ENCODE results near the gene TPCN1. TPM values are rescaled to one million over a fixed set of nuclear protein-coding genes. Genes with fewer than 3 reads are reported as not detected.
A peak's percentile ranks its signal among the peaks of the same experiment; 100 is the strongest.

Gene TPCN1
- total RNA-seq, 3 donors from 2014 or later = 17.5 to 23.7 (median 20.8) TPM

- peaks cover 21% of the 10 kb centered on the region for H3K36me3 Mint-ChIP-seq (ENCODE audit: insufficient read depth)
- ATAC-seq = no peak
- no peak for DNase-seq
- peaks cover 36% of the 10 kb centered on the region for H3K4me1 Mint-ChIP-seq (ENCODE audit: low read depth)
- peak overlapping the region; percentile 95 for H3K4me3 Mint-ChIP-seq
- no peaks in the 10 kb centered on the region for H3K9me3 Mint-ChIP-seq
- H3K27me3 Mint-ChIP-seq (ENCODE audit: low read depth) = no peaks in the 10 kb centered on the region
Measured at GRCh38 chr12:113186666-113187325, 34.5 kb upstream of the TPCN1 start.

- Mint-ChIP-seq H3K4me3 (no peak overlapping the region), H3K36me3 (ENCODE audit: insufficient read depth) (peaks cover 25% of the 10 kb centered on the region), H3K9me3 (no peaks in the 10 kb centered on the region), H3K27me3 (ENCODE audit: low read depth) (no peaks in the 10 kb centered on the region), H3K4me1 (ENCODE audit: low read depth) (peaks cover 20% of the 10 kb centered on the region)
- no peak for DNase-seq
- no peak for ATAC-seq
Measured at GRCh38 chr12:113189361-113189760, 31.9 kb upstream of the TPCN1 start.

GRCh38 chr12:113190761-113191160 lies 30.5 kb upstream of the TPCN1 start:
- DNase-seq (no peak), ATAC-seq (no peak)
- H3K4me3 Mint-ChIP-seq = no peak overlapping the region
- H3K27me3 Mint-ChIP-seq (ENCODE audit: low read depth) = no peaks in the 10 kb centered on the region
- peaks cover 17% of the 10 kb centered on the region for H3K4me1 Mint-ChIP-seq (ENCODE audit: low read depth)
- H3K9me3 Mint-ChIP-seq = no peaks in the 10 kb centered on the region
- peaks cover 25% of the 10 kb centered on the region for H3K36me3 Mint-ChIP-seq (ENCODE audit: insufficient read depth)

- peaks cover 25% of the 10 kb centered on the region for H3K36me3 Mint-ChIP-seq (ENCODE audit: insufficient read depth)
- peaks cover 15% of the 10 kb centered on the region for H3K4me1 Mint-ChIP-seq (ENCODE audit: low read depth)
- no peak overlapping the region for H3K4me3 Mint-ChIP-seq
- no peaks in the 10 kb centered on the region for H3K27me3 Mint-ChIP-seq (ENCODE audit: low read depth)
- ATAC-seq (no peak), DNase-seq (no peak)
- no peaks in the 10 kb centered on the region for H3K9me3 Mint-ChIP-seq
Measured at GRCh38 chr12:113191227-113191626, 30.0 kb upstream of the TPCN1 start.

- Mint-ChIP-seq H3K27me3 (ENCODE audit: low read depth) (no peaks in the 10 kb centered on the region), H3K9me3 (no peaks in the 10 kb centered on the region), H3K4me1 (ENCODE audit: low read depth) (no peaks in the 10 kb centered on the region), H3K36me3 (ENCODE audit: insufficient read depth) (peaks cover 14% of the 10 kb centered on the region), H3K4me3 (no peak overlapping the region)
- DNase-seq (no peak), ATAC-seq (no peak)
Measured at GRCh38 chr12:113194971-113195391, 26.3 kb upstream of the TPCN1 start.

- Mint-ChIP-seq H3K4me1 (ENCODE audit: low read depth) (no peaks in the 10 kb centered on the region), H3K9me3 (no peaks in the 10 kb centered on the region), H3K4me3 (no peak overlapping the region), H3K36me3 (ENCODE audit: insufficient read depth) (peaks cover 12% of the 10 kb centered on the region), H3K27me3 (ENCODE audit: low read depth) (no peaks in the 10 kb centered on the region)
- ATAC-seq = no peak
- no peak for DNase-seq
Measured at GRCh38 chr12:113195598-113195997, 25.7 kb upstream of the TPCN1 start.

- ATAC-seq = no peak
Measured at GRCh38 chr12:113196582-113196981, 24.7 kb upstream of the TPCN1 start.

GRCh38 chr12:113196990-113197389 lies 24.3 kb upstream of the TPCN1 start:
- H3K4me1 Mint-ChIP-seq (ENCODE audit: low read depth) = no peaks in the 10 kb centered on the region
- H3K9me3 Mint-ChIP-seq = no peaks in the 10 kb centered on the region
- ATAC-seq (peak; percentile 91 to 95), DNase-seq (peak; percentile 43)
- H3K27me3 Mint-ChIP-seq (ENCODE audit: low read depth) = no peaks in the 10 kb centered on the region
- no peak overlapping the region for H3K4me3 Mint-ChIP-seq
- peaks cover 6% of the 10 kb centered on the region for H3K36me3 Mint-ChIP-seq (ENCODE audit: insufficient read depth)

More at GRCh38 chr12:113196582-113196981, 24.7 kb upstream of the TPCN1 start:
- Mint-ChIP-seq H3K4me3 (no peak overlapping the region), H3K4me1 (ENCODE audit: low read depth) (no peaks in the 10 kb centered on the region), H3K27me3 (ENCODE audit: low read depth) (no peaks in the 10 kb centered on the region), H3K36me3 (ENCODE audit: insufficient read depth) (peaks cover 10% of the 10 kb centered on the region), H3K9me3 (no peaks in the 10 kb centered on the region)
- no peak for DNase-seq

- DNase-seq (no peak), ATAC-seq (no peak)
- peaks cover under 1% of the 10 kb centered on the region for H3K36me3 Mint-ChIP-seq (ENCODE audit: insufficient read depth)
- no peaks in the 10 kb centered on the region for H3K4me1 Mint-ChIP-seq (ENCODE audit: low read depth)
- H3K4me3 Mint-ChIP-seq = no peak overlapping the region
- no peaks in the 10 kb centered on the region for H3K9me3 Mint-ChIP-seq
- H3K27me3 Mint-ChIP-seq (ENCODE audit: low read depth) = no peaks in the 10 kb centered on the region
Measured at GRCh38 chr12:113197518-113198077, 23.7 kb upstream of the TPCN1 start.

- Mint-ChIP-seq H3K27me3 (ENCODE audit: low read depth) (no peaks in the 10 kb centered on the region), H3K36me3 (ENCODE audit: insufficient read depth) (no peaks in the 10 kb centered on the region), H3K4me1 (ENCODE audit: low read depth) (no peaks in the 10 kb centered on the region), H3K4me3 (no peak overlapping the region), H3K9me3 (no peaks in the 10 kb centered on the region)
- no peak for ATAC-seq
- DNase-seq = no peak
Measured at GRCh38 chr12:113198296-113198695, 23.0 kb upstream of the TPCN1 start.

GRCh38 chr12:113200021-113200797 lies 21.1 kb upstream of the TPCN1 start:
- H3K4me3 Mint-ChIP-seq = no peak overlapping the region
- no peaks in the 10 kb centered on the region for H3K9me3 Mint-ChIP-seq
- H3K27me3 Mint-ChIP-seq (ENCODE audit: low read depth) = no peaks in the 10 kb centered on the region
- no peak for DNase-seq
- ATAC-seq = no peak
- H3K4me1 Mint-ChIP-seq (ENCODE audit: low read depth) = no peaks in the 10 kb centered on the region
- H3K36me3 Mint-ChIP-seq (ENCODE audit: insufficient read depth) = no peaks in the 10 kb centered on the region

GRCh38 chr12:113201187-113202177 lies 19.8 kb upstream of the TPCN1 start:
- Mint-ChIP-seq H3K9me3 (no peaks in the 10 kb centered on the region), H3K36me3 (ENCODE audit: insufficient read depth) (no peaks in the 10 kb centered on the region), H3K27me3 (ENCODE audit: low read depth) (no peaks in the 10 kb centered on the region), H3K4me1 (ENCODE audit: low read depth) (peaks cover 4% of the 10 kb centered on the region), H3K4me3 (no peak overlapping the region)
- ATAC-seq (no peak), DNase-seq (no peak)

- no peaks in the 10 kb centered on the region for H3K36me3 Mint-ChIP-seq (ENCODE audit: insufficient read depth)
- no peaks in the 10 kb centered on the region for H3K27me3 Mint-ChIP-seq (ENCODE audit: low read depth)
- ATAC-seq (no peak), DNase-seq (no peak)
- H3K9me3 Mint-ChIP-seq = no peaks in the 10 kb centered on the region
- H3K4me1 Mint-ChIP-seq (ENCODE audit: low read depth) = peaks cover 9% of the 10 kb centered on the region
- no peak overlapping the region for H3K4me3 Mint-ChIP-seq
Measured at GRCh38 chr12:113202300-113203075, 18.8 kb upstream of the TPCN1 start.
